SU-DHL-6 (cell line): ENCODE results near the gene EFCAB6.

Experiments
- H2AFZ ChIP-seq: fragments of 200-600 bp; sonication (generic); 2 replicates; pipeline ENCODE4 v1.6.1; 2014; ENCODE audit warnings: low read depth, mild to moderate bottlenecking, moderate library complexity, mixed read lengths, antibody characterized with exemption, low read length; ENCODE audit not compliant: severe bottlenecking
- H3F3A ChIP-seq: fragments of 200-600 bp; shearing (Covaris generic); 2 replicates; pipeline ENCODE4 v1.6.0; 2016; ENCODE audit warnings: antibody characterized with exemption, mild to moderate bottlenecking; ENCODE audit not compliant: insufficient read depth
- H3K27ac ChIP-seq: fragments of 200-600 bp; sonication (generic); 2 replicates; pipeline ENCODE4 v1.5.1; 2016; ENCODE audit warnings: low read depth, mild to moderate bottlenecking, low read length, moderate library complexity, mixed read lengths
- H3K27me3 ChIP-seq: fragments of 200-600 bp; sonication (generic), shearing (Covaris generic); 2 replicates; pipeline ENCODE4 v1.6.0; 2014; ENCODE audit warnings: mild to moderate bottlenecking, low read length
- H3K36me3 ChIP-seq: fragments of 200-600 bp; sonication (generic); 2 replicates; pipeline ENCODE4 v1.6.1; 2014; ENCODE audit warnings: mild to moderate bottlenecking, low read length, mixed read lengths
- H3K4me2 ChIP-seq: fragments of 300-600, 200-600 bp; shearing (Covaris generic), sonication (generic); 2 replicates; pipeline ENCODE4 v1.6.0; 2014; ENCODE audit warnings: low read length, low read depth, mild to moderate bottlenecking; ENCODE audit not compliant: poor library complexity, severe bottlenecking
- H3K4me3 ChIP-seq: fragments of 200-600 bp; sonication (generic); 2 replicates; pipeline ENCODE4 v1.5.1; 2014; ENCODE audit warnings: antibody characterized with exemption, low read length, mild to moderate bottlenecking, mixed read lengths; ENCODE audit not compliant: insufficient read depth, poor library complexity, severe bottlenecking
- H3K79me2 ChIP-seq: fragments of 200-600 bp; sonication (generic); 2 replicates; pipeline ENCODE4 v1.6.1; 2014; ENCODE audit warnings: mild to moderate bottlenecking, low read length, moderate library complexity; ENCODE audit not compliant: insufficient read depth
- H3K9ac ChIP-seq: fragments of 200-600 bp; sonication (generic); 2 replicates; pipeline ENCODE4 v1.7.0; 2014; ENCODE audit warnings: mild to moderate bottlenecking, low read length
- H3K9me2 ChIP-seq: fragments of 200-600 bp; sonication (generic); replicated peaks from 2 replicates; pipeline ENCODE4 v1.6.1; 2014; ENCODE audit warnings: low read length; ENCODE audit not compliant: insufficient read depth
- H3K9me3 ChIP-seq: fragments of 200-600 bp; sonication (generic); 2 replicates; pipeline ENCODE4 v1.6.1; 2014; ENCODE audit warnings: low read length, mixed read lengths; ENCODE audit not compliant: insufficient read depth
- H4K20me1 ChIP-seq: fragments of 200-600 bp; sonication (generic); 2 replicates; pipeline ENCODE4 v1.6.1; 2014; ENCODE audit warnings: low read depth, mild to moderate bottlenecking, antibody characterized with exemption, low read length, moderate library complexity, mixed read lengths
- EZH2phosphoT487 ChIP-seq: fragments of 200-600 bp; sonication (generic), shearing (Covaris generic); conservative IDR thresholded peaks from 2 replicates; pipeline ENCODE4 v1.6.1; 2018; ENCODE audit warnings: mild to moderate bottlenecking, antibody characterized with exemption, low read length, moderate library complexity, mixed read lengths
- TF ChIP-seq, protein P1 (sequence below): fragments of 200-600 bp; sonication (generic); IDR thresholded peaks from one replicate; pipeline ENCODE4 v1.5.1; 2017; ENCODE audit warnings: antibody characterized with exemption, mild to moderate bottlenecking, low read length, moderate library complexity; ENCODE audit not compliant: insufficient read depth, poor library complexity, severe bottlenecking

EFCAB6 gene

DNA sequence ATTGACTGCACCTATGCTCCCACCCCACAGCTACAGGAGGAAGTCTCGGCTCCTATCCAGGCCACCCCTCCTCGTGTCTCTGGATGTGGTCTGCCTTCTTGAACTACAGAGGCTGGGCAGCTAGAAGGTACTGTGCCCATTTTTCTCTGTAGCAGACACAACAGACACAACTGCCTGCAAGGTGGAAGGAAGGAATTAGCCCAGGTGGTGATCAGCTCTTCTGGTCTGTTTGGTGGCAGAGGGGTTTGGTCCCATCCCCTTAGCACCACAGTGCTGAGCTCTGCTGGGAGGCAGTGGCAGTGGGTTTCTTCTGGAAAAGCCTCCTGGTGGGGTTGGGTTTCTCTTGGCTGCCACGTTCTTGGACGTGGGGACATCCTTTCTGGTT lies 267.8 kb downstream of the EFCAB6 start:
- H3K9me2 ChIP-seq, result no peaks in the 10 kb centered on the region
- no peaks in the 10 kb centered on the region for H3K36me3 ChIP-seq
- no peak overlapping the region for H3K4me2 ChIP-seq
- H3K4me3 ChIP-seq, result no peak overlapping the region
- H4K20me1 ChIP-seq, result no peaks in the 10 kb centered on the region
- no peaks in the 10 kb centered on the region for H3F3A ChIP-seq
- H3K27ac ChIP-seq, result no peak overlapping the region
- H3K79me2 ChIP-seq, result no peaks in the 10 kb centered on the region
- no peak for TF ChIP-seq EZH2phosphoT487
- TF ChIP-seq, protein P1, sequence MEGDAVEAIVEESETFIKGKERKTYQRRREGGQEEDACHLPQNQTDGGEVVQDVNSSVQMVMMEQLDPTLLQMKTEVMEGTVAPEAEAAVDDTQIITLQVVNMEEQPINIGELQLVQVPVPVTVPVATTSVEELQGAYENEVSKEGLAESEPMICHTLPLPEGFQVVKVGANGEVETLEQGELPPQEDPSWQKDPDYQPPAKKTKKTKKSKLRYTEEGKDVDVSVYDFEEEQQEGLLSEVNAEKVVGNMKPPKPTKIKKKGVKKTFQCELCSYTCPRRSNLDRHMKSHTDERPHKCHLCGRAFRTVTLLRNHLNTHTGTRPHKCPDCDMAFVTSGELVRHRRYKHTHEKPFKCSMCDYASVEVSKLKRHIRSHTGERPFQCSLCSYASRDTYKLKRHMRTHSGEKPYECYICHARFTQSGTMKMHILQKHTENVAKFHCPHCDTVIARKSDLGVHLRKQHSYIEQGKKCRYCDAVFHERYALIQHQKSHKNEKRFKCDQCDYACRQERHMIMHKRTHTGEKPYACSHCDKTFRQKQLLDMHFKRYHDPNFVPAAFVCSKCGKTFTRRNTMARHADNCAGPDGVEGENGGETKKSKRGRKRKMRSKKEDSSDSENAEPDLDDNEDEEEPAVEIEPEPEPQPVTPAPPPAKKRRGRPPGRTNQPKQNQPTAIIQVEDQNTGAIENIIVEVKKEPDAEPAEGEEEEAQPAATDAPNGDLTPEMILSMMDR, result no peak
- H3K9ac ChIP-seq, result no peak overlapping the region
- no peaks in the 10 kb centered on the region for H3K9me3 ChIP-seq
- H3K27me3 ChIP-seq, result no peaks in the 10 kb centered on the region
- no peak overlapping the region for H2AFZ ChIP-seq

DNA sequence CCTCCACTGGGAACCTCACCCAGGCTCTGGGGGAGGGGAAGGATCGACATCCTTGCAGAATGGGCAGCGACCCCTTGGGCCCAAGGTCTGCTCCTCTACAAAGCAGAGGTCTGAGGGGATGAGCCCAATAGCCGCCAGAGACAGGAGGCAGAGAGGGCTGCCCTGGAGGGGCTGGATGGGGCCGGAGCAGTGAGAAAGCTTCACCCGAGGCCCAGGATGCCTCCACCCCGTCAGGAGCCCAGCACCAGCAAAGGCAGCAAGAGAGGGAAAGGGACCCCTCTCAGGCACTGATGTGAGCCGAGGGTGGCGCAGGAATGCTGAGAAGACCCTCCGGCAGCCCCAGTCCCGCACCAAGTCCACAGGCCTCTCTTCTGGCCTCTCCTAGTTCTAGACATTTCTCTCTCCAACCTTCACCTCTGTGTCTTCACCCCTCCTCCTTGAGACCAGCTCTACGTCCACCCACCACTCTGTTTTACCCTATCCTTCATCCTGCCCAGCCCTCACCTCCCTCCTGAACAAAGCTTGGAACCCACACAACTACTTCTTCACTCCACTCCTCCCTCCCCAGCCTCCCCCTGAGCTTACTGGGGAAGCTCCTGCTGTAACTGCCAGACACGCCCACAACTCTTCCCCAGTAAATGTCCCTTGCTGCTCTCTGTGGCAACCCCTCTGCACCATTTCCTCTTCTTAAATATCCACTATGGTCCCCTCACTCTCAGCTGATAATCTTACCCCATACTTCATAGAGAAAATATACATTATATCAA lies 268.4 kb downstream of the EFCAB6 start:
- Histone ChIP-seq H3K4me3 (no peak overlapping the region), H3K79me2 (no peaks in the 10 kb centered on the region), H2AFZ (no peak overlapping the region), H3F3A (no peaks in the 10 kb centered on the region), H3K9ac (no peak overlapping the region), H3K9me2 (no peaks in the 10 kb centered on the region), H3K27me3 (no peaks in the 10 kb centered on the region), H3K36me3 (no peaks in the 10 kb centered on the region), H3K9me3 (no peaks in the 10 kb centered on the region), H3K27ac (no peak overlapping the region), H3K4me2 (no peak overlapping the region), H4K20me1 (no peaks in the 10 kb centered on the region)
- TF ChIP-seq, protein P1, result no peak
- no peak for TF ChIP-seq EZH2phosphoT487

DNA sequence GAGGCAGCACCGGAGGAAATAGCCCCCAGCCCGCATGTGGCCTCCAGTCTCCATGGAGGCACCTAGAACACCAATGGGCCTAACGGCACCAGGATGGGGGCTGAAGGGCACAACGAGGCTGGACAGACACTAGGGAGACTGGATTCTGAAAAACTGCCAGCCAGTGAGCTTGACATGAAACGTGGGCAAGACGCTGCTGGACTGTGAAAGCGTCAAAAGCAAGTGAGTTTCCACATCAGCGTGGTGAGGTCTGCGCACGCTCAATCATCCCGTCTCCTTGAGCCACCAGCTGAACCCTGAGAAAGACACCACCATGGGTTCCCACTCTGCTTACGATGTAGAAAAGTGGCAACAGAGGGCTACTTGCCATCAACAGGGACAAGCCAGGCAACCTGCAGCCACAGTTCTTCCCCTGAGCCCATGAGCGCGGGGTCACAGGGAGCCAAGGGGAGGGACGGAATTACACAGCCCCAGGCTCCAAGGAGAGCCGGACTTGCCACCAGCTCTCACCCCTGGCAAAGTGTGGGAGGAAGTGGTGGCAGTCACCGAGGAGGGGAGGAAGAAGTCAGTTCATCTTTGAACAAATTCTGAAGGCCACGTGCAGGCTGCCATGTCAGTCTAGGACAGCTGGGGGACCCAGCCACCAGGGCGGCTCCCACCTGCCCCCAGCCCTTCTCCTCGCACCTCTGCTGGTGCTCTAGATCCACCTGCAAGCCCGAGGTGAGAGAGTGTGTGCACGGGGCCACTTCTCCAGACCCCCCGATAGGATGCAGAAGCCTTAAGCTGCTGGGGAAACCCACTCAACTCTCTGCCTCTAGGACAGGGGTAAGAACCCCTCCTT lies 269.2 kb downstream of the EFCAB6 start:
- Histone ChIP-seq H3K9me2 (no peaks in the 10 kb centered on the region), H3K4me3 (no peak overlapping the region), H3K27ac (no peak overlapping the region), H3K9me3 (no peaks in the 10 kb centered on the region), H3K36me3 (no peaks in the 10 kb centered on the region), H3K9ac (no peak overlapping the region), H3F3A (no peaks in the 10 kb centered on the region), H3K4me2 (no peak overlapping the region), H3K79me2 (no peaks in the 10 kb centered on the region), H4K20me1 (no peaks in the 10 kb centered on the region), H2AFZ (no peak overlapping the region), H3K27me3 (no peaks in the 10 kb centered on the region)
- TF ChIP-seq EZH2phosphoT487, result no peak
- TF ChIP-seq, protein P1, result no peak
